ENCODE results near the gene ZCCHC9. TPM values are rescaled to one million over a fixed set of nuclear protein-coding genes. Genes with fewer than 3 reads are reported as not detected.

ZCCHC9 gene
- total and polyA plus RNA-seq, 2 donors (not counting 1 experiment from before 2014, with no cell fraction given) = 8.8 to 23.0 TPM

DNA sequence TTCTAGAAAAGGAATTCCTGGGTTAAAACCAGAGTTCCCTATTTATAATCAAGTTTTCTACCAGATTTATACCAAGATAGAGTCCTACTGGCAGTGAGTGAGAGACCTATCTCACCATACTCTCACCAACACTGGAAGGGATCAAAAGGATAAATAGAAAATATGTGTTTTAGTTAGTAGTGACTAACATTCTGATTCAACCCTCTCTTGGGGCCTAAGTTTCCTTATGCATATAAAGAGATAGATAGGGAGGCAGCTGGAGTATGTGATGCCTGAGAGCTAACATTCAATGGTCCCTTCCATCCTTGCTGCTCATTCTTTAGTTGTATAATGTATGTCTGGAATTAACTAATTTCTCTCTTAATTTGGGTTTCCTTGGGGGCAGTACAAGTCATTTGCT lies 36.3 kb upstream of the ZCCHC9 start:
- Histone ChIP-seq H3K27ac (ENCODE audit: low read length in 2 of 2) (no peak overlapping the region), H3K4me2 (replicated peaks; ENCODE audit: low read depth, low read length, poor library complexity, severe bottlenecking) (no peak overlapping the region)

GRCh38 chr5:81268521-81269196 lies 32.7 kb upstream of the ZCCHC9 start:
- ChIA-PET CTCF (no interaction called here), POLR2A (no interaction called here)
- Mint-ChIP-seq H3K4me1 (peaks cover 14% of the 10 kb centered on the region), H3K27me3 (no peaks in the 10 kb centered on the region), H3K4me3 (no peak overlapping the region), H3K9me3 (ENCODE audit: insufficient read depth) (peaks cover 15% of the 10 kb centered on the region), H3K27ac (no peak overlapping the region)
- peaks cover 23% of the 10 kb centered on the region for H3K79me2 ChIP-seq (ENCODE audit: control insufficient read depth, insufficient read depth, low read length)
- no peak overlapping the region for H3K9ac ChIP-seq (ENCODE audit: low read length)
- H4K20me1 ChIP-seq (ENCODE audit: control insufficient read depth, insufficient read depth, low read length, poor library complexity, severe bottlenecking) = peaks cover 13% of the 10 kb centered on the region
- no peak overlapping the region for H3K27ac ChIP-seq (ENCODE audit: low read length in 2 of 2)
- peaks cover 0 to 2% of the 10 kb centered on the region in 2 experiments for H3K36me3 ChIP-seq (replicated peaks in 1 of 2; ENCODE audit: control extremely low read depth in 1 of 2, control insufficient read depth in 1 of 2, extremely low read depth in 1 of 2, insufficient read depth in 2 of 2, low read length in 1 of 2)
- TF ChIP-seq, protein P1, sequence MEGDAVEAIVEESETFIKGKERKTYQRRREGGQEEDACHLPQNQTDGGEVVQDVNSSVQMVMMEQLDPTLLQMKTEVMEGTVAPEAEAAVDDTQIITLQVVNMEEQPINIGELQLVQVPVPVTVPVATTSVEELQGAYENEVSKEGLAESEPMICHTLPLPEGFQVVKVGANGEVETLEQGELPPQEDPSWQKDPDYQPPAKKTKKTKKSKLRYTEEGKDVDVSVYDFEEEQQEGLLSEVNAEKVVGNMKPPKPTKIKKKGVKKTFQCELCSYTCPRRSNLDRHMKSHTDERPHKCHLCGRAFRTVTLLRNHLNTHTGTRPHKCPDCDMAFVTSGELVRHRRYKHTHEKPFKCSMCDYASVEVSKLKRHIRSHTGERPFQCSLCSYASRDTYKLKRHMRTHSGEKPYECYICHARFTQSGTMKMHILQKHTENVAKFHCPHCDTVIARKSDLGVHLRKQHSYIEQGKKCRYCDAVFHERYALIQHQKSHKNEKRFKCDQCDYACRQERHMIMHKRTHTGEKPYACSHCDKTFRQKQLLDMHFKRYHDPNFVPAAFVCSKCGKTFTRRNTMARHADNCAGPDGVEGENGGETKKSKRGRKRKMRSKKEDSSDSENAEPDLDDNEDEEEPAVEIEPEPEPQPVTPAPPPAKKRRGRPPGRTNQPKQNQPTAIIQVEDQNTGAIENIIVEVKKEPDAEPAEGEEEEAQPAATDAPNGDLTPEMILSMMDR (IDR thresholded peaks at IDR 0.05) = no peak
- no peak for TF ChIP-seq EZH2 (IDR thresholded peaks at IDR 0.05; ENCODE audit: borderline replicate concordance, insufficient read depth, low read depth, low read length, poor library complexity, severe bottlenecking)
- 89% methylated on average over 2 of the region's 3 CpGs for WGBS (ENCODE audit: insufficient coverage)
- H3K9me3 ChIP-seq (ENCODE audit: control extremely low read depth in 1 of 3, control insufficient read depth in 2 of 3, insufficient read depth in 1 of 3, low read length in 2 of 3) = peaks cover 0 to 14% (median 0%) of the 10 kb centered on the region in 3 donors
- no peak overlapping the region for H3K4me3 ChIP-seq (ENCODE audit: control extremely low read depth in 1 of 5, extremely low read depth in 1 of 5, insufficient read depth in 1 of 5, low read depth in 2 of 5, low read length in 4 of 5)
- ATAC-seq (ENCODE audit: low read depth) (no peak), DNase-seq (no peak)
- H3K27me3 ChIP-seq (replicated peaks in 1 of 4; ENCODE audit: control extremely low read depth in 1 of 4, control insufficient read depth in 3 of 4, insufficient read depth in 4 of 4, low read length in 3 of 4) = no peaks in the 10 kb centered on the region
- H2AFZ ChIP-seq (ENCODE audit: insufficient read depth, low read depth, low read length, poor library complexity, severe bottlenecking) = no peak overlapping the region
- H3K4me1 ChIP-seq (ENCODE audit: control insufficient read depth in 2 of 2, insufficient read depth in 2 of 2, low read length in 2 of 2) = peaks cover 0 to 4% of the 10 kb centered on the region in 2 donors
- intact Hi-C loops (cut with micrococcal nuclease) = no loop called here
- H3K4me2 ChIP-seq (replicated peaks; ENCODE audit: low read depth, low read length, poor library complexity, severe bottlenecking) = no peak overlapping the region

More for the DNA sequence above, 36.3 kb upstream of the ZCCHC9 start:
- H3K9ac ChIP-seq (ENCODE audit: low read length) = no peak overlapping the region
- H3K4me3 ChIP-seq (ENCODE audit: control extremely low read depth in 1 of 5, extremely low read depth in 1 of 5, insufficient read depth in 1 of 5, low read depth in 2 of 5, low read length in 4 of 5) = no peak overlapping the region
- H3K36me3 ChIP-seq (replicated peaks in 1 of 2; ENCODE audit: control extremely low read depth in 1 of 2, control insufficient read depth in 1 of 2, extremely low read depth in 1 of 2, insufficient read depth in 2 of 2, low read length in 1 of 2) = peaks cover 0 to 2% of the 10 kb centered on the region in 2 experiments
- H3K4me1 ChIP-seq (ENCODE audit: control insufficient read depth in 2 of 2, insufficient read depth in 2 of 2, low read length in 2 of 2) = peaks cover 0 to 4% of the 10 kb centered on the region in 2 donors
- Mint-ChIP-seq H3K27me3 (no peaks in the 10 kb centered on the region), H3K4me3 (no peak overlapping the region), H3K4me1 (peaks cover 7% of the 10 kb centered on the region), H3K27ac (no peak overlapping the region), H3K9me3 (ENCODE audit: insufficient read depth) (peaks cover 2% of the 10 kb centered on the region)
- peaks cover 10% of the 10 kb centered on the region for H4K20me1 ChIP-seq (ENCODE audit: control insufficient read depth, insufficient read depth, low read length, poor library complexity, severe bottlenecking)
- ChIA-PET CTCF (no interaction called here), POLR2A (no interaction called here)
- intact Hi-C loops (cut with micrococcal nuclease) = no loop called here
- ATAC-seq (ENCODE audit: low read depth) (no peak), DNase-seq (no peak)
- H2AFZ ChIP-seq (ENCODE audit: insufficient read depth, low read depth, low read length, poor library complexity, severe bottlenecking) = no peak overlapping the region
- no peaks in the 10 kb centered on the region for H3K27me3 ChIP-seq (replicated peaks in 1 of 4; ENCODE audit: control extremely low read depth in 1 of 4, control insufficient read depth in 3 of 4, insufficient read depth in 4 of 4, low read length in 3 of 4)
- H3K9me3 ChIP-seq (ENCODE audit: control extremely low read depth in 1 of 3, control insufficient read depth in 2 of 3, insufficient read depth in 1 of 3, low read length in 2 of 3) = peaks cover 0 to 7% (median 2%) of the 10 kb centered on the region in 3 donors
- peaks cover 4% of the 10 kb centered on the region for H3K79me2 ChIP-seq (ENCODE audit: control insufficient read depth, insufficient read depth, low read length)
- no peak for TF ChIP-seq EZH2 (IDR thresholded peaks at IDR 0.05; ENCODE audit: borderline replicate concordance, insufficient read depth, low read depth, low read length, poor library complexity, severe bottlenecking)
- TF ChIP-seq, protein P1 (IDR thresholded peaks at IDR 0.05) = no peak

Data from B cell (primary cell).